ENCODE data around the gene VPS29. TPM values are rescaled to one million over a fixed set of nuclear protein-coding genes. Genes with fewer than 3 reads are reported as not detected.

VPS29 gene
- 102 and 129 TPM in 2 replicates for total RNA-seq

DNA sequence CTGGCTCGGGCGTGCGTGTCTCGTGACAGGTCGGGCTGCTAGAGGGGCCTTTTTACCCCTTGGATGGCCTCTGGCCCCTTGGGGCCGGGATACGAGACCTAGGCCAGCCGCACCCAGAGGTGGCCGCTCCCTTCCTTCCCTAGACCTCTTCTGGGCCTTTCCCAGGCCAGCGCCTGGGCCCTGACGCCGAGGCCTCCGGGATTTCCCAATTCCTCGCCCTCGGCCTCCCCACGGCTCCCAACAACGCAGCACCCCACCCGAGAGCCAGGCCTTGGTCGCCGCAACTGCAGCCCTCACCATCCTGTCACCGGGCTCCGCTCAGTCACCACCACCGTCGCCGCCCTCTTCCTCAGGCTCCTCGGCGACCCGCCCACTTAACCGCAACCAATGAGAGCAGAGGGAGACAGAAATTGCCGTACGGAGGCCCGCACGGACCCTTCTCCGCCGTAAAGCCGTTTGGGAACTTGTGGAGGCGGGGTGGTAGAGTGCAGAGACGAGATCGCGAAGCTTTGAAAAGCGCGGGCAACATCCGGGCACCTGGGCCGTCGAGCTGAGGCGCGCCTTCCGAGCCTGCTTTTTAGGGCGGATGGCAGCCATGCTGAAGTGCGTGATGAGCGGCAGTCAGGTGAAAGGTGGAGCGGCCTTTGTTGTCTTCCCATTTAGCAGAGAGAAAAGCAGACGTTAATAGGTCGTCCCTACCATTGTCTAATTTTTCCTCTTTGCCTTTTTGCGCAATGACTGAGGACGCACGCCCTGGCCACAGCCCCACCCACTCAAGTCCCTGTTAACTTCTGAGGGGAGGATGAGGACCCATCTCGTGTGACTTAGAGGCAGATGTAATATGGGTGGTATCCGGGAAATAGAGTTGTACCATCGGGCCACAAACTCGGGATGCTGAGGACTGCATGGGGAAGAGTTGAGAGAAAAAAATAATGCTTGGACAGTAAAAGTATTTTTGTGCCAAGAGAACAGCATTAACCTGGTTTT is at the start of gene VPS29, which contains the start of gene RAD9B:
TSS of gene VPS29 (minus strand) at position 360 of the 987 bp plus-strand sequence. CDS start at position 300, 60 bp downstream.
TSS of gene RAD9B (plus strand) at position 580 of the 987 bp plus-strand sequence. CDS start at position 587, 7 bp downstream.
- peak; percentile 75 for DNase-seq (ENCODE audit: extremely low read depth, low read depth, low spot score)

GRCh38 chr12:110550981-110551380 is 49.1 kb upstream of the VPS29 start:
- DNase-seq (ENCODE audit: extremely low read depth, low read depth, low spot score) = no peak

- DNase-seq (ENCODE audit: extremely low read depth, low read depth, low spot score) = no peak
These were observed 47.8 kb upstream of the VPS29 start for GRCh38 chr12:110549716-110550115.

DNA sequence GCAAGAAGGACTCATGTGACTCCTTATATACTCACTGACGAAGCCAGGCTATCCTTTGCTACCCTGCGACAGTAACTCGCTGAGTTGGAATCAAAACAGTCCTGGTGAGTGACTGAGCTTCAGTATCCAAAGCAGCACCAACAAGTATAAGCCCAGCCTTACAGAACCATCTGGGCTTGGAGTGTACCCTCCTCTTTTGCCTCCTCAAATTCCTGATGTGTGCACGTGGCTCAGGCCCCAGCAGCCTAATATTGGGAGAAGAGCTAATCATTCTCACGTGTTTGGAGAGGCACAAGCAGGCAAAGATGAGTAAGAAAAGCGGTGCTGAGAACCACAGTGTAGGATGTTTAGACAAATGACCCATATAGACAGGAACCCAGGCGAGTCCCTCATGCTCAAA is 46.8 kb upstream of the VPS29 start:
- no peak for DNase-seq (ENCODE audit: extremely low read depth, low read depth, low spot score)

DNA sequence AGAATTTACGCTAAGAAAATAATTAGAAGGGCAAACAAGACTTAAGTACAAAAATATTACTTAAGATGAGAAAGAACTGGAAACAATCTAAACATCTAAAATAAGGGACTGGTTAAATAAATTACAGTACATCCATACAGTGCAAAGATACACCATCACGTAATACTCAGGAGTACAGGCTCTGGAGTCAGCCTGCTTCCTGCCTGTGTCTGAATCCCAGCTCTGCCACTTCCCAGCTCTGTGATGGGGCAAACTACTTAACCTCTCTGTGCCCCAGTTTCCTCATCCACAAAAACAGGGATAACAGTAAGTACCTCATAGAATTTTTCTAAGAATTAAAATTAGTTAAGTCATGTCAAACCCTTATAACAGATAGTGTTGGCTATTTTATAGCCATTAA is 45.2 kb upstream of the VPS29 start:
- no peak for DNase-seq (ENCODE audit: extremely low read depth, low read depth, low spot score)

DNA sequence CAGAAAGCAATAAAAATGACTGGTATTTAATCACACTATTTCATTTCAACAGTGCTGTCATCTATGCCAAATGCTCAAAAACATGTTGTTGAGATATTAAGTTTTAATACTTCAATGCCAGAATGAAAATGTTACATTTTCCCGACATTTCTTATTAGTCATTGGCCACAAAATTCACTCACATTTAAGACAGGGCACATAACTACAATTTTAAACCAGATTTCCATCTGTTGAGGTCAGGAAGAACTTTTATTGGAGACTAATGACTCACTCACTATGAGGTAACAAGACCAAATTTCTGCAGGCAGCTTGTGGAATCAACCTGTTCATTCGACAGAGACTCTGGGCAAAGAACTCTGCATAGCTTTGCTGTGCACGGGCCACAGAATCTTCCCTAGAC is 44.4 kb upstream of the VPS29 start:
- DNase-seq (ENCODE audit: extremely low read depth, low read depth, low spot score) = no peak

DNA sequence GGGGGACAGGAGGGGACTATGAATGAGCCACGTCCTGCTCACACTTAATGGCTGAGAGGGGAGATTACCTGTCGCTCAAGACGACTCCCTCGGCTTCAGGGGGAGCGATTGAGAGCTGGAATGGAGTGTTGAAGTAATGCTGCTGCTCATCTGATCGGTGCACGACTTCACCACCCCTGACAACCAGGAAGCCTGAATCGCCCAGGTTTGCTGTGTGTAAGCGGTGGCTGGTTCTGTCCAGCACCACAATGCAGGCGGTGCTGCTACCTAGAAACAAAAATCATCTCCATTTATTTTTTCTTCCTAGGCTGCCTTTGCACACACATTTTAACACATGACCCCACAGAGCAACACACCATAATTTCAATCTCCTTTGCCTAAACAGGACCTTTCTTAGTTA is 43.9 kb upstream of the VPS29 start:
- DNase-seq (ENCODE audit: extremely low read depth, low read depth, low spot score) = no peak

- DNase-seq (ENCODE audit: extremely low read depth, low read depth, low spot score) = peak; percentile 92
These were observed 43.3 kb upstream of the VPS29 start for GRCh38 chr12:110545259-110545658.

- DNase-seq (ENCODE audit: extremely low read depth, low read depth, low spot score) = no peak
These were observed 42.1 kb upstream of the VPS29 start for GRCh38 chr12:110543965-110544364.

- DNase-seq (ENCODE audit: extremely low read depth, low read depth, low spot score) = no peak
These were observed 41.5 kb upstream of the VPS29 start for GRCh38 chr12:110543252-110543959.

GRCh38 chr12:110540048-110540447 is 38.1 kb upstream of the VPS29 start:
- no peak for DNase-seq (ENCODE audit: extremely low read depth, low read depth, low spot score)

- no peak for DNase-seq (ENCODE audit: extremely low read depth, low read depth, low spot score)
These were observed 37.1 kb upstream of the VPS29 start for GRCh38 chr12:110538869-110539622.

GRCh38 chr12:110537605-110538409 is 35.9 kb upstream of the VPS29 start:
- DNase-seq (ENCODE audit: extremely low read depth, low read depth, low spot score) = no peak

DNA sequence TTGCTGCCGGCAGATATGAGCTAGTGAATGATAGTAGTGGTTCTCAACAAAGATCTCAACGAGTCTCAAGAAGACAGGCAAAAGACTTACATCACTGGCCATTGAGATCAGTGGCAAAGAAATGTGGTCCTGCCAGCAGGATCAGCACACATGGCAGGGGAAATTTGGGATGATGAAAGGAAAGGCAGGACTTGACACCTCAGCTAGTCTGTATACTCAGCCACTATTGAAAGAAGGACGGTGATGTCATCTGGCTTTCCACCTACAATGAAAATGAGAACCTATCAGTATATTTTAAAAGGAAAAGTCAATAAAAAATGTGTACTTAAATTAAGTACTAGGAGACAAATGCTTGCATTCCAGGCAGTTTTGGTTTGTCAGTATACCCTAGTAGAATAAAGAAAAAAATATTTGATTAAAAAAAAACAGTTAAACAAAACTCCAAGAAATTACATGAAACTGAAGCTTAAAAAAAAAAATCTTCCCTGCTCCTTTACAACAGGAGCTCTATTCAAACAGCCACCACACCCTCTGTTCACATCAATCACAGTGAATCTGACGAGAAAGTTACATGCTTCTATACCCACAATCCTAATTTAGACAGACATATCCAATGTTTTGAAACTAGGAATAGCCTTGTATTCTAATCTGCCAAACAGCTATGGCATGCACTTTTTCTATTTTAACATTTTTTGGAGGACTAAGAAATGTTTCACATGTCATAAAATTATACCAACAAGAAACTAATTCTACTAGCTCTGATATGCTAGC is 35.1 kb upstream of the VPS29 start:
- DNase-seq (ENCODE audit: extremely low read depth, low read depth, low spot score) = no peak

GRCh38 chr12:110534811-110535210 is 32.9 kb upstream of the VPS29 start:
- DNase-seq (ENCODE audit: extremely low read depth, low read depth, low spot score) = no peak

DNA sequence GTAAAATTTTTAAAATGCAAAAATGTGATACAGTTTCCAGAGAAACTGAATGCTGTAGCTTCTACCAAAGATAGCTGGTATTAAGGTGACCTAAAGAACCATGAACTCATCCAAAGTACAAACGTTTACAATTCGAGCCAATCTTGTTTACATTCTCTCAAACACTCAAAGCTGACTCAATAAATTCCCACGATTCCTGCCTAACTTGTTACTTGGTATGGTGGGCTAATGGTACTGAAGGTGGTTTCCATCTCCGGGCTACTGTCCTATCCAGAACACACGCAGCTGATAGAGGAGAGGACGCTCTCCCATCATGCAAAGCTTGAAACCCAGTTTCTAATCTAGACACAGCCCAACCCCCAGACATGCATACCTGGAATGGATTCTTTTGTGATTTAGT is 31.7 kb upstream of the VPS29 start:
- no peak for DNase-seq (ENCODE audit: extremely low read depth, low read depth, low spot score)

DNA sequence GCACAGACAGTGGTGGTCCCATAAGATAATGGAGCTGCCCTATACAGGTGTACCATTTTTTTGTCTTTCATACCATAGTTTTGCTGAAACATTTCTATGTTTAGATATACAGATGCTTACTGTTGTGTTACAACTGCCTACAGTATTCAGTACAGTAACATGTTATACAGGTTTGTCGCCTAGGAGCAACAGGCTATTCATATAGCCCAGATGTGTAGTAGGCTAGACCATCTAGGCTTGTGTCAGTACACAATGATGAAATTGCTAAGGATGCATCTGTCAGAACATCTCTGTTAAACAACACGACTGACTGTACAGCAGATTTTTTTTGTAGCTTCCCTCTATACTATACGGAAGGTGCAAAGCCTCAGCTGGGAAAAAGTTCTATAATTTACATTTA is 30.7 kb upstream of the VPS29 start:
- DNase-seq (ENCODE audit: extremely low read depth, low read depth, low spot score) = no peak

DNA sequence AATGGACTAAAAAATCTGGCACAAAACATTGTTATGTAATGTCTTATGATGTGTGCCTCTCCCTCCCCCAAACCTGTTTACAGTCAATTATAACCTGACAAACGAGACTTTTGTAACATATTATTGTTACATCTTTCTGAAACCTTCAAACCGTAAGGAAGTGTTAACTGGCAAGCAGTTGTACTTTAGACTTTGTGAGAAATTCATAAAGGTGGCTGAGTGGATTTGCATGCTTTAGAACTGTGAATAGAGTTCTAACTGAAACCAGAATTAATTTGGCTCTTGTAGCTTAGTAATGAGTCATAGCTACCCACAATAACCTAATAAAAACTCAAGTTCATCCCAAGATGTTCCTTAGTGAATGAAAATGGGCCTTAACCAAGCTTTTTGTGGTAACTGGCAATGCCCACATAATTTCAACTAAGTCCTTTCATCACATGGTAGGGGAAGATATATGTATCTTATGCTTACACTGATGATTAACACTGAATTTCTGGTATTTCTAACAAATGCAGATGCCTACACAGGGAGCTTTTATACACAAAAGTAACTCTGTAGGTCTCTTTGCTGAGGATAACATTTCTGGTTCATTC is 29.9 kb upstream of the VPS29 start:
- DNase-seq (ENCODE audit: extremely low read depth, low read depth, low spot score) = no peak

- no peak for DNase-seq (ENCODE audit: extremely low read depth, low read depth, low spot score)
These were observed 28.6 kb upstream of the VPS29 start for GRCh38 chr12:110530511-110530910.
